ENCODE data around the gene ENDOV.
A peak's percentile ranks its signal among the peaks of the same experiment; 100 is the strongest.

Gene ENDOV

GRCh38 chr17:80433916-80434666 lies 19.1 kb downstream of the ENDOV start:
- no peak for DNase-seq

- DNase-seq, result no peak
These were observed 22.6 kb downstream of the ENDOV start for GRCh38 chr17:80437532-80437931.

- no peak for DNase-seq
These were observed 23.8 kb downstream of the ENDOV start for GRCh38 chr17:80438806-80439205.

GRCh38 chr17:80439499-80439898 lies 24.5 kb downstream of the ENDOV start:
- DNase-seq, result no peak

GRCh38 chr17:80441133-80441578 lies 26.2 kb downstream of the ENDOV start:
- DNase-seq, result peak; percentile 22

- no peak for DNase-seq
These were observed 26.8 kb downstream of the ENDOV start for GRCh38 chr17:80441598-80442322.

GRCh38 chr17:80442323-80442659 lies 27.3 kb downstream of the ENDOV start:
- DNase-seq, result no peak

- DNase-seq, result no peak
These were observed 27.8 kb downstream of the ENDOV start for GRCh38 chr17:80442764-80443163.

- DNase-seq, result no peak
These were observed 28.5 kb downstream of the ENDOV start for GRCh38 chr17:80443498-80443897.

- DNase-seq, result no peak
These were observed 29.1 kb downstream of the ENDOV start for GRCh38 chr17:80443916-80444643.

- DNase-seq, result no peak
These were observed 29.6 kb downstream of the ENDOV start for GRCh38 chr17:80444644-80444979.

GRCh38 chr17:80445007-80445725 lies 30.2 kb downstream of the ENDOV start:
- DNase-seq, result no peak

- DNase-seq, result no peak
These were observed 30.8 kb downstream of the ENDOV start for GRCh38 chr17:80445726-80446110.

- no peak for DNase-seq
These were observed 31.9 kb downstream of the ENDOV start for GRCh38 chr17:80446645-80447405.

GRCh38 chr17:80447790-80448189 lies 32.8 kb downstream of the ENDOV start:
- DNase-seq, result no peak

- no peak for DNase-seq
These were observed 34.4 kb downstream of the ENDOV start for GRCh38 chr17:80449194-80449929.

GRCh38 chr17:80449930-80450576 lies 35.1 kb downstream of the ENDOV start:
- DNase-seq, result no peak

- DNase-seq, result no peak
These were observed 36.3 kb downstream of the ENDOV start for GRCh38 chr17:80451104-80451775.

GRCh38 chr17:80452173-80452915 lies 37.4 kb downstream of the ENDOV start:
- DNase-seq, result no peak

Measured in MV-4-11 (cell line).